Epidermal melanocyte (primary cell): Measurements from ENCODE around the gene CD46.
A peak's percentile ranks its signal among the peaks of the same experiment; 100 is the strongest.
"Not testable (repeated sequence)": the region's sequence is repeated elsewhere in the genome, so short reads cannot be mapped to it uniquely, and the experiment has no call there.

ENCODE experiments used
- DNase-seq: peaks from one replicate; pipeline ENCODE4 v3.0.0; 2011; ENCODE audit warnings: low spot score; ENCODE audit not compliant: insufficient read length

Gene CD46

GRCh38 chr1:207751790-207752455 lies at the start of gene CD46:
Gene CD46 (plus strand): TSS chr1:207752054. CDS start chr1:207752213, 159 bp downstream.
- peak; percentile 55 for DNase-seq

GRCh38 chr1:207702317-207702716 lies 49.5 kb upstream of the CD46 start:
- DNase-seq = no peak

- DNase-seq = no peak
These were observed 48.1 kb upstream of the CD46 start for GRCh38 chr1:207703712-207704111.

GRCh38 chr1:207708004-207708403 lies 43.9 kb upstream of the CD46 start:
- DNase-seq = not testable (repeated sequence)

GRCh38 chr1:207711285-207711684 lies 40.6 kb upstream of the CD46 start:
- DNase-seq = no peak

GRCh38 chr1:207712701-207713100 lies 39.2 kb upstream of the CD46 start:
- not testable (repeated sequence) for DNase-seq

- no peak for DNase-seq
These were observed 38.3 kb upstream of the CD46 start for GRCh38 chr1:207713529-207713928.

- no peak for DNase-seq
These were observed 32.6 kb upstream of the CD46 start for GRCh38 chr1:207719234-207719633.

- not testable (repeated sequence) for DNase-seq
These were observed 23.5 kb upstream of the CD46 start for GRCh38 chr1:207728200-207728858.

- not testable (repeated sequence) for DNase-seq
These were observed 14.2 kb upstream of the CD46 start for GRCh38 chr1:207737503-207738157.

GRCh38 chr1:207738158-207738659 lies 13.6 kb upstream of the CD46 start:
- not testable (repeated sequence) for DNase-seq

- DNase-seq = no peak
These were observed 11.6 kb upstream of the CD46 start for GRCh38 chr1:207740207-207740606.

GRCh38 chr1:207742850-207743555 lies 8.9 kb upstream of the CD46 start:
- DNase-seq = no peak

GRCh38 chr1:207744000-207744534 lies 7.8 kb upstream of the CD46 start:
- no peak for DNase-seq

- no peak for DNase-seq
These were observed 6.6 kb upstream of the CD46 start for GRCh38 chr1:207745285-207745684.

- no peak for DNase-seq
These were observed 5.8 kb upstream of the CD46 start for GRCh38 chr1:207745839-207746767.

- no peak for DNase-seq
These were observed 4.0 kb upstream of the CD46 start for GRCh38 chr1:207747627-207748492.

- DNase-seq = no peak
These were observed 2.9 kb upstream of the CD46 start for GRCh38 chr1:207748737-207749528.
